ENCODE results near the gene NF2.

Gene NF2

GRCh38 chr22:29642694-29643093 is 39.3 kb downstream of the NF2 start:
- Histone ChIP-seq H4K20me1 (ENCODE audit: insufficient read depth, low read length) (0 out of 2 replicates have a peak, but pooled peaks cover 5% of the 10 kb centered on the region), H3K27me3 (ENCODE audit: low read depth, low read length) (no peaks in the 10 kb centered on the region), H3K27ac (ENCODE audit: low read length) (no peak overlapping the region), H3K79me2 (ENCODE audit: low read length) (peaks cover 3% of the 10 kb centered on the region; the same call in 1 of the 2 replicates), H3K4me2 (ENCODE audit: low read length) (no peak overlapping the region), H3K9me3 (ENCODE audit: insufficient read depth, low read length) (no peaks in the 10 kb centered on the region), H3K4me1 (ENCODE audit: low read length) (peaks cover 20% of the 10 kb centered on the region), H3K9ac (ENCODE audit: low read length) (no peak overlapping the region), H2AFZ (ENCODE audit: low read depth, low read length) (no peak overlapping the region), H3K36me3 (replicated peaks; ENCODE audit: low read depth, low read length) (peaks cover 46% of the 10 kb centered on the region), H3K4me3 (ENCODE audit: low read length) (no peak overlapping the region)
- TF ChIP-seq EZH2phosphoT487 (IDR thresholded peaks at IDR 0.05; ENCODE audit: low read depth) (no peak), CTCF (IDR thresholded peaks at IDR 0.05; ENCODE audit: low read depth, low read length) (no peak)

- Histone ChIP-seq H3K4me3 (ENCODE audit: low read length) (no peak overlapping the region), H4K20me1 (ENCODE audit: insufficient read depth, low read length) (no peaks in the 10 kb centered on the region)
These were observed 44.7 kb downstream of the NF2 start for GRCh38 chr22:29647954-29648737.

DNA sequence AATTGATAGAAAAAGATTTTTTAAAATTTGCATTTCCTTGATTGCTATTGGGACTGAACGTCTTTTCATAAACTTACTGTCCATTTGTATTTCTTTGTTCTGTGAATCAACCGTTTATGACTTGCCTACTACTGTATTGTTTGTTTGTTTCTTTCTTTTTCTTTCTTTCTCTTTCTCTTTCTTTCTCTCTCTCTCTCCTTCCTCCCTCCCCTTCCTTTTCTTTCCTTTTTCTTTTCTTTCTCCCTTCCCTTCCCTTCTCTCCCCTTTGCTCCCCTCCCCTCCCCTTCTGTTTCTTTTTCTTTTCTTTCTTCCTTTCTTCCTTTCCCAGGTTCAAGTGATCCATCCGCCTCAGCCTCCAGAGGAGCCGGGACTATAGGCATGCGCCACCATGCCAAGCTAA is 46.9 kb downstream of the NF2 start:
- Histone ChIP-seq H3K4me2 (ENCODE audit: low read length) (no peak overlapping the region), H3K9ac (ENCODE audit: low read length) (no peak overlapping the region), H4K20me1 (ENCODE audit: insufficient read depth, low read length) (no peaks in the 10 kb centered on the region), H3K9me3 (ENCODE audit: insufficient read depth, low read length) (no peaks in the 10 kb centered on the region), H3K27me3 (ENCODE audit: low read depth, low read length) (no peaks in the 10 kb centered on the region), H3K4me3 (ENCODE audit: low read length) (no peak overlapping the region), H3K27ac (ENCODE audit: low read length) (no peak overlapping the region), H2AFZ (ENCODE audit: low read depth, low read length) (no peak overlapping the region), H3K4me1 (ENCODE audit: low read length) (no peaks in the 10 kb centered on the region), H3K36me3 (replicated peaks; ENCODE audit: low read depth, low read length) (peaks cover 19% of the 10 kb centered on the region), H3K79me2 (ENCODE audit: low read length) (no peaks in the 10 kb centered on the region)
- no peak for TF ChIP-seq EZH2phosphoT487 (IDR thresholded peaks at IDR 0.05; ENCODE audit: low read depth)
- no peak for TF ChIP-seq CTCF (IDR thresholded peaks at IDR 0.05; ENCODE audit: low read depth, low read length)

More at GRCh38 chr22:29647954-29648737, 44.7 kb downstream of the NF2 start:
- no peak overlapping the region for H3K27ac ChIP-seq (ENCODE audit: low read length)
- no peak overlapping the region for H3K9ac ChIP-seq (ENCODE audit: low read length)
- no peak overlapping the region for H3K4me2 ChIP-seq (ENCODE audit: low read length)
- H3K36me3 ChIP-seq (replicated peaks; ENCODE audit: low read depth, low read length) = peaks cover 21% of the 10 kb centered on the region
- no peaks in the 10 kb centered on the region for H3K79me2 ChIP-seq (ENCODE audit: low read length)
- TF ChIP-seq EZH2phosphoT487 (IDR thresholded peaks at IDR 0.05; ENCODE audit: low read depth) = no peak
- TF ChIP-seq CTCF (IDR thresholded peaks at IDR 0.05; ENCODE audit: low read depth, low read length) = no peak
- H3K4me1 ChIP-seq (ENCODE audit: low read length) = no peaks in the 10 kb centered on the region
- H3K27me3 ChIP-seq (ENCODE audit: low read depth, low read length) = no peaks in the 10 kb centered on the region
- no peak overlapping the region for H2AFZ ChIP-seq (ENCODE audit: low read depth, low read length)
- no peaks in the 10 kb centered on the region for H3K9me3 ChIP-seq (ENCODE audit: insufficient read depth, low read length)

DNA sequence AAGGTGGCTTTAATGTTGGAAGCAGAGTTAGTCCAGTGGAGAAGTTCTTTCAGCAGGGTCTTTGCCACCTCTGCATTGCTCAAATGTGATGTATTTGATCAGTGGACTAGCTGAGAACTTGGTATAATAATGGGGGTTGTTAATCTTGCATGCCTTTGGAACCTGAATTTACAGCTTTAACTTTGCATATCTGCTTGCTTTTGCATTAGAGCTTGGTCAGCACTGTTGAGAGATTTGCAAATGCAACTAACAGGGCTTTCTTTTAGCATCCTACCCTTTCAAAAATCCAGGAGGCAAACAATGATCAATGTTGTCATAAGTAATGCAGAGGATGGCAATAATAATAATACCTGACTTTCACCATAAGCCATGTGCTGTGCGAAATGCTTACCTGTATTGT is 48.2 kb downstream of the NF2 start:
- Histone ChIP-seq H3K27me3 (ENCODE audit: low read depth, low read length) (no peaks in the 10 kb centered on the region), H3K36me3 (replicated peaks; ENCODE audit: low read depth, low read length) (peaks cover 12% of the 10 kb centered on the region)

More for the DNA sequence above, 48.2 kb downstream of the NF2 start:
- Histone ChIP-seq H3K4me1 (ENCODE audit: low read length) (no peaks in the 10 kb centered on the region), H3K9me3 (ENCODE audit: insufficient read depth, low read length) (no peaks in the 10 kb centered on the region), H3K4me3 (ENCODE audit: low read length) (no peak overlapping the region), H3K79me2 (ENCODE audit: low read length) (no peaks in the 10 kb centered on the region), H2AFZ (ENCODE audit: low read depth, low read length) (no peak overlapping the region), H3K9ac (ENCODE audit: low read length) (no peak overlapping the region), H3K27ac (ENCODE audit: low read length) (no peak overlapping the region), H3K4me2 (ENCODE audit: low read length) (no peak overlapping the region), H4K20me1 (ENCODE audit: insufficient read depth, low read length) (no peaks in the 10 kb centered on the region)
- TF ChIP-seq CTCF (IDR thresholded peaks at IDR 0.05; ENCODE audit: low read depth, low read length) = no peak
- TF ChIP-seq EZH2phosphoT487 (IDR thresholded peaks at IDR 0.05; ENCODE audit: low read depth) = no peak

Data from OCI-LY3 (cell line).